ENCODE results near the gene SGK2. TPM values are rescaled to one million over a fixed set of nuclear protein-coding genes. Genes with fewer than 3 reads are reported as not detected.
A peak's percentile ranks its signal among the peaks of the same experiment; 100 is the strongest.
"Not testable (repeated sequence)": the region's sequence is repeated elsewhere in the genome, so short reads cannot be mapped to it uniquely, and the experiment has no call there.

Gene SGK2
- total RNA-seq, 2 experiments from 2014 or later: 0.10 TPM; not detected in 1

DNA sequence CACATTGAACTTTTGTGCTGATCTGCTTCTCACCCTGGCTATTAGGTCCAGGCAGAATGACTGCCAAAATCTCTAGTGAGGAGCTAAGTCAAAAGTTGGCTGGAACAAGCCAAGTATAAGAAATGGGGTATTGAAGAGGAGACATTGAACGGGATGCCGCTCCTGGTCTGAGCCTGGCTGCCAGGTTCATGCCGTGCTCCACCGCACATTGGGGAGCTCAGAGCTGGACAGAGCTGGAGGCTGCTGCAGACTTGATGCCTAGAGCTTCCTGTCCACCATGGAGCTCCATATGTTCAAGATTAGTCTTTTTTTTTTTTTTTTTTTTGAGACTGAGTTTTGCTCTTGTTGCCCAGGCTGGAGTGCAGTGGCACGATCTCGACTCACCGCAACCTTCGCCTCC is 27.8 kb downstream of the SGK2 start:
- ChIA-PET CTCF (no interaction called here), POLR2A (no interaction called here)

DNA sequence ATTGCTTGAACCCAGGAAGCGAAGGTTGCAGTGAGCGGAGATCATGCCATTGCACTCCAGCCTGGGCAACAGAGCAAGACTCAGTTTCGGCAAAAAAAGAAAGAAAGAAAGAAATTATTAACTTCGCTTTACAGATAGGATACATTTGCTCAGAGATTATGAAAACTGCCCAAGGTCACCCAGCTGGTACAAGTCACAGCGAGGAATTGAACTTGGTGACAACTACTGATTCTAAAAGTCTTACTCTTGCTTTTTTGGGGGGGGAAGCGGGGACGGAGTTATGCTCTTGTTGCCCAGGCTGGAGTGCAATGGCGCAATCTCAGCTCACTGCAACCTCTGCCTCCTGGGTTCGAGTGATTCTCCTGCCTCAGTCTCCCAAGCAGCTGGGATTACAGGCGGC is 29.7 kb downstream of the SGK2 start:
- POLR2A ChIA-PET; CTCF ChIA-PET; H3K27me3 Mint-ChIP-seq (ENCODE audit: low read depth); H3K9me3 Mint-ChIP-seq (ENCODE audit: insufficient read depth); H3K4me3 Mint-ChIP-seq; H3K36me3 Mint-ChIP-seq (ENCODE audit: low read depth); ATAC-seq; DNase-seq; H3K27ac Mint-ChIP-seq: not testable (repeated sequence)
- H3K4me1 Mint-ChIP-seq (ENCODE audit: low read depth): peaks cover 16% of the 10 kb centered on the region

More for the DNA sequence above, 27.8 kb downstream of the SGK2 start:
- no peaks in the 10 kb centered on the region for H3K36me3 Mint-ChIP-seq (ENCODE audit: low read depth)
- no peak overlapping the region for H3K4me3 Mint-ChIP-seq
- H3K27ac Mint-ChIP-seq: no peak overlapping the region
- ATAC-seq (no peak), DNase-seq (no peak)
- no peaks in the 10 kb centered on the region for H3K9me3 Mint-ChIP-seq (ENCODE audit: insufficient read depth)
- peaks cover 14% of the 10 kb centered on the region for H3K4me1 Mint-ChIP-seq (ENCODE audit: low read depth)
- H3K27me3 Mint-ChIP-seq (ENCODE audit: low read depth): peaks cover 2% of the 10 kb centered on the region

GRCh38 chr20:43590036-43590391 is 31.2 kb downstream of the SGK2 start:
- Mint-ChIP-seq H3K4me1 (ENCODE audit: low read depth) (peaks cover 16% of the 10 kb centered on the region), H3K27ac (peak overlapping the region; percentile 93), H3K4me3 (peak overlapping the region; percentile 84), H3K9me3 (ENCODE audit: insufficient read depth) (no peaks in the 10 kb centered on the region), H3K27me3 (ENCODE audit: low read depth) (peaks cover 2% of the 10 kb centered on the region), H3K36me3 (ENCODE audit: low read depth) (peaks cover 4% of the 10 kb centered on the region)
- CTCF ChIA-PET: interaction anchor here (1.9 kb wide), 1 partner anchor 52 kb away, joined by 7 read pairs; no protein-coding TSS in a partner anchor
- DNase-seq (no peak), ATAC-seq (peak; percentile 6)
- POLR2A ChIA-PET: no interaction called here

DNA sequence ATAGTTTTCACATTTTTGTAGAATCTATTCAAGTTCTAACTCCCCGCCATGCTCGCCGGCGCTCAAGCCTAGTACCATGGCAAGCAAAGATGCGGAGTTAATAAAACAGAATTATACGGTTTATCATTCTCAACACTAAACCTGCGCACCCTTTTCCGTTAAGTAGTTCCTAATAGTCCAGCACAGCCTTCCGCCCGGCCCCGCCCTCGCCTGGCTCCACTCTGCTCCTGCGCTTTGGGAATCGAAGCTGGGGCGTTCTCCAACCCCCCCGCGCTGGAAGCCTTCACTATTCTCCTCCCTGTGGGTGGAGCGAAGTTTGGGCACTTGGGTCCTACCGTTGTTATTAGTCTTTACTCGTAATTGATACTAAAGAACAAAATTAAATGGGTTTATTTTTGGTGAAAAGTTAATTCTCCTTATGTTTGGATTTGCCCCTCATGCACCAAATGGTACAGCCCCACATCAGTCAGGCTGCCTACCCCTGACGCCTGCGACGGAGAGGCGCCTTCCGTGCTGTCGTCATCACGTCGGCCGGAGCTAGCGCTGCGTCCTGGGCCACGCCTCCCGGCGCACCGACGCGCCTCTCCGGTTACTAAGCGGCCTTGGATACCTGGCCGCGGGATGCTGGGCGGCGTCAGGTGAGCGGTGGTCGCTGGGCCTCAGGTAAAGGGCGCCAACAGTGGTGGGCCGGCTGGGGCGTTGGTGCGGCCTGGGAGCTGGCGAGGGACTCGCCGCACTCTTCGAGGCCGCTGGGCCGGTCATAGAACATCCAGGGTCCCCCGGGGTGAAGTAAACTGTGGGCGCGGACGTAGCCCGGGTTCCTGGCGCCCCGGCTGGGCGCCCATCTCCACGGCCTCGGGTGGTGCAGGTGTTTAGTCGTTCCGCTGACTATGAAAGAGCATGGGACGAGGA is 31.8 kb downstream of the SGK2 start, which contains the start of gene IFT52:
Gene IFT52 (plus strand): TSS at position 546 of the 912 bp plus-strand sequence. CDS start 3,762 bp downstream, outside the sequence.
- peak; percentile 93 for DNase-seq
- Mint-ChIP-seq H3K4me3 (peak within 1 kb of the TSS; percentile 84), H3K27ac (peak within 1 kb of the TSS; percentile 93), H3K36me3 (ENCODE audit: low read depth) (peaks cover 4% of the 10 kb centered on the region), H3K9me3 (ENCODE audit: insufficient read depth) (no peaks in the 10 kb centered on the region), H3K27me3 (ENCODE audit: low read depth) (peaks cover under 1% of the 10 kb centered on the region), H3K4me1 (ENCODE audit: low read depth) (peaks cover 16% of the 10 kb centered on the region)
- peak; percentile 98 for ATAC-seq
- ChIA-PET POLR2A (interaction anchor here (0.6 to 1.0 kb wide), 2 partner anchors 109 to 133 kb away, joined by 3 to 4 read pairs; no protein-coding TSS in a partner anchor), CTCF (interaction anchor here (0.6 to 1.9 kb wide), 6 partner anchors 29 to 605 kb away, joined by 3 to 7 read pairs (median 3); no protein-coding TSS in a partner anchor)

DNA sequence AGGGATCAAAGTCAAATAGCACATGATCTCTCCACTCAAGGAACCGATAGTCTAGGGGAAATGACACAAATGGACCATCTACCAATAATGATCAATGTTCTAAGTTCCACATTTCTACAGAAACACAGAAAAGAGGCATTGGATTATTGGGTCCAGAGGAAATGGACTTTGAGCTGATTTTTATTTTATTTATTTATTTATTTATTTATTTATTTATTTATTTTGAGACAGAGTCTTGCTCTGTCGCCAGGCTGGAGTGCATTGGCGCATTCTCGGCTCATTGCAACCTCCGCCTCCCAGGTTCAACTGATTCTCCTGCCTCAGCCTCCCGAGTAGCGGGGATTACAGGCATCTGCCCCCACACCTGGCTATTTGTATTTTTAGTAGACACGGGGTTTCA is 43.1 kb downstream of the SGK2 start:
- DNase-seq; ATAC-seq; H3K9me3 Mint-ChIP-seq (ENCODE audit: insufficient read depth); H3K27me3 Mint-ChIP-seq (ENCODE audit: low read depth); H3K27ac Mint-ChIP-seq; POLR2A ChIA-PET; H3K4me1 Mint-ChIP-seq (ENCODE audit: low read depth); H3K4me3 Mint-ChIP-seq: not testable (repeated sequence)
- CTCF ChIA-PET: interaction anchor here (0.6 kb wide), 1 partner anchor 76 kb away, joined by 3 read pairs; no protein-coding TSS in a partner anchor
- peaks cover 12% of the 10 kb centered on the region for H3K36me3 Mint-ChIP-seq (ENCODE audit: low read depth)

DNA sequence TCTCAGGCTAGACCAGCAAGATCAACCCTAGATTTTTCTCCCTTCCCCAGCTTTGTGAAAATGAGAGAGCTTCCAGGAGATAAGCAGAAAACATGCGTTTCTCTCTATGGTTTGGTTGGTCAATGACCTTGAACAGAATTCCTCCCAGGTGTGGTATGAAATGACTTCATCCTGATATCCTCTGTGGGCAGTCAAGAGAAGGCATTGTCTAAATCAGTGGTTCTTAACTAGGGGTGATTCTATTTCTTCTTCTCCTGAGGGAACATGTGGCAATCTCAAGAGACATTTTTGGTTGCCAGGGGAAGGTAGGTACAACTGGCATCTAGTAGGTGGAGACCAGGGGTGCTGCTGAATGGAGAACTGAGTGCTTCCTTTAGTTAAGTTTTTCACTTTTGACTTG is 44.3 kb downstream of the SGK2 start:
- peaks cover 7% of the 10 kb centered on the region for H3K36me3 Mint-ChIP-seq (ENCODE audit: low read depth)
- H3K4me3 Mint-ChIP-seq: no peak overlapping the region
- ChIA-PET CTCF (no interaction called here), POLR2A (no interaction called here)
- ATAC-seq (no peak), DNase-seq (no peak)
- no peaks in the 10 kb centered on the region for H3K4me1 Mint-ChIP-seq (ENCODE audit: low read depth)
- H3K27ac Mint-ChIP-seq: no peak overlapping the region
- no peaks in the 10 kb centered on the region for H3K9me3 Mint-ChIP-seq (ENCODE audit: insufficient read depth)
- no peaks in the 10 kb centered on the region for H3K27me3 Mint-ChIP-seq (ENCODE audit: low read depth)

DNA sequence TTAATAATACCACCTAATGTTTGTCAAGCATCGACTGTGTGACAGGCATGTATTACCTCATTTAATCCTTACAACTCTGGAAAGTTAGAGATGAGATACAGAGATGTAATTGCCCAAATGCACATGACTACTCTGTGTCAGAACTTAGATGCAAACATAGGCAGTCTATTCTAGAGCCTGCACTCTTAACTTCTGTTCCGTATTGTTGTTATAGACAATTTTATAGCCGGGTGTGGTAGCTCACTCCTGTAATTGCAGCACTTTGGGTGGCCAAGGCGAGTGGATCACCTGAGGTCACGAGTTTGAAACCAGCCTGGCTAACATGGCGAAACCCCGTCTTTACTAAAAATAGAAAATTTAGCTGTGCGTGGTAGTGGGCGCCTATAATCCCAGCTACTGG is 46.9 kb downstream of the SGK2 start:
- no peaks in the 10 kb centered on the region for H3K27me3 Mint-ChIP-seq (ENCODE audit: low read depth)
- ATAC-seq (no peak), DNase-seq (no peak)
- H3K4me3 Mint-ChIP-seq: no peak overlapping the region
- ChIA-PET CTCF (no interaction called here), POLR2A (no interaction called here)
- no peaks in the 10 kb centered on the region for H3K9me3 Mint-ChIP-seq (ENCODE audit: insufficient read depth)
- no peak overlapping the region for H3K27ac Mint-ChIP-seq
- peaks cover 7% of the 10 kb centered on the region for H3K36me3 Mint-ChIP-seq (ENCODE audit: low read depth)
- H3K4me1 Mint-ChIP-seq (ENCODE audit: low read depth): no peaks in the 10 kb centered on the region

GRCh38 chr20:43607278-43607677 is 48.5 kb downstream of the SGK2 start:
- H3K36me3 Mint-ChIP-seq (ENCODE audit: low read depth); DNase-seq; CTCF ChIA-PET; POLR2A ChIA-PET; H3K4me1 Mint-ChIP-seq (ENCODE audit: low read depth); H3K9me3 Mint-ChIP-seq (ENCODE audit: insufficient read depth); H3K27ac Mint-ChIP-seq; ATAC-seq; H3K27me3 Mint-ChIP-seq (ENCODE audit: low read depth); H3K4me3 Mint-ChIP-seq: not testable (repeated sequence)

- Mint-ChIP-seq H3K36me3 (ENCODE audit: low read depth) (peaks cover 12% of the 10 kb centered on the region), H3K4me1 (ENCODE audit: low read depth) (no peaks in the 10 kb centered on the region), H3K27ac (no peak overlapping the region)
These were observed 72.8 kb downstream of the SGK2 start for GRCh38 chr20:43631598-43631997.

More at GRCh38 chr20:43631598-43631997, 72.8 kb downstream of the SGK2 start:
- no peaks in the 10 kb centered on the region for H3K9me3 Mint-ChIP-seq (ENCODE audit: insufficient read depth)
- ChIA-PET CTCF (no interaction called here), POLR2A (no interaction called here)
- H3K4me3 Mint-ChIP-seq: no peak overlapping the region
- no peak for DNase-seq
- H3K27me3 Mint-ChIP-seq (ENCODE audit: low read depth): no peaks in the 10 kb centered on the region
- ATAC-seq: no peak

Other genes with a start within 250 kb of the SGK2 start
- gene SRSF6, start 101.1 kb upstream of the SGK2 start, total RNA-seq: 100 to 1,000 TPM; 141 to 142 TPM
- 1 to 10 TPM; 5.6 to 6.7 TPM for gene L3MBTL1, start 51.3 kb upstream of the SGK2 start, total RNA-seq
- 10 to 100 TPM; 15.8 to 16.9 TPM for gene IFT52, start 31.9 kb downstream of the SGK2 start, total RNA-seq
- gene MYBL2, start 108.1 kb downstream of the SGK2 start, total RNA-seq: 100 to 1,000 TPM; 129 to 132 TPM
- gene GTSF1L, start 168.0 kb downstream of the SGK2 start, total RNA-seq: not detected